ENCODE data around the gene LARGE1.

LARGE1 gene

GRCh38 chr22:33706100-33706499, 214.2 kb downstream of the LARGE1 start:
- no peak for TF ChIP-seq YY1 (IDR thresholded peaks at IDR 0.05; ENCODE audit: low read depth)
- no peak for TF ChIP-seq EGR1 (IDR thresholded peaks at IDR 0.05)
- TF ChIP-seq NFIC (IDR thresholded peaks at IDR 0.05), result no peak
- no peak for TF ChIP-seq RAD21 (IDR thresholded peaks at IDR 0.05; ENCODE audit: low read depth)
- TF ChIP-seq ZBTB7A (IDR thresholded peaks at IDR 0.05; ENCODE audit: low read depth), result no peak

GRCh38 chr22:33699176-33699575, 221.1 kb downstream of the LARGE1 start:
- no peak for TF ChIP-seq EP300 (IDR thresholded peaks at IDR 0.05; ENCODE audit: borderline replicate concordance)
- TF ChIP-seq REST (IDR thresholded peaks at IDR 0.05; ENCODE audit: low read depth), result no peak
- no peak for TF ChIP-seq RAD21 (IDR thresholded peaks at IDR 0.05; ENCODE audit: low read depth)
- TF ChIP-seq MAX (IDR thresholded peaks at IDR 0.05), result no peak
- no peak for TF ChIP-seq CEBPB (IDR thresholded peaks at IDR 0.05)
- no peak for TF ChIP-seq NFIC (IDR thresholded peaks at IDR 0.05)
- no peak for TF ChIP-seq EGR1 (IDR thresholded peaks at IDR 0.05)

GRCh38 chr22:33697640-33698039, 222.6 kb downstream of the LARGE1 start:
- no peak for TF ChIP-seq USF1 (IDR thresholded peaks at IDR 0.05)
- TF ChIP-seq TAF1 (IDR thresholded peaks at IDR 0.05; ENCODE audit: low read depth), result no peak
- TF ChIP-seq TCF12 (IDR thresholded peaks at IDR 0.05; ENCODE audit: low read depth), result no peak
- TF ChIP-seq FOXM1 (IDR thresholded peaks at IDR 0.05; ENCODE audit: borderline replicate concordance, low read depth), result no peak
- no peak for TF ChIP-seq YY1 (IDR thresholded peaks at IDR 0.05; ENCODE audit: low read depth)
- TF ChIP-seq CEBPB (IDR thresholded peaks at IDR 0.05), result no peak
- TF ChIP-seq ZBTB7A (IDR thresholded peaks at IDR 0.05; ENCODE audit: low read depth), result no peak
- no peak for TF ChIP-seq EGR1 (IDR thresholded peaks at IDR 0.05)
- no peak for TF ChIP-seq RAD21 (IDR thresholded peaks at IDR 0.05; ENCODE audit: low read depth)
- TF ChIP-seq MAX (IDR thresholded peaks at IDR 0.05), result no peak
- TF ChIP-seq EP300 (IDR thresholded peaks at IDR 0.05; ENCODE audit: borderline replicate concordance), result no peak
- no peak for TF ChIP-seq NFIC (IDR thresholded peaks at IDR 0.05)
- no peak for TF ChIP-seq REST (IDR thresholded peaks at IDR 0.05; ENCODE audit: low read depth)
- TF ChIP-seq TEAD4 (IDR thresholded peaks at IDR 0.05), result no peak
- TF ChIP-seq CREB1 (IDR thresholded peaks at IDR 0.05; ENCODE audit: low read depth), result no peak

GRCh38 chr22:33691057-33691630, 229.1 kb downstream of the LARGE1 start:
- TF ChIP-seq MAX (IDR thresholded peaks at IDR 0.05), result no peak
- TF ChIP-seq REST (IDR thresholded peaks at IDR 0.05; ENCODE audit: low read depth), result no peak
- no peak for TF ChIP-seq YY1 (IDR thresholded peaks at IDR 0.05; ENCODE audit: low read depth)
- no peak for TF ChIP-seq TAF1 (IDR thresholded peaks at IDR 0.05; ENCODE audit: low read depth)
- no peak for TF ChIP-seq EP300 (IDR thresholded peaks at IDR 0.05; ENCODE audit: borderline replicate concordance)
- no peak for TF ChIP-seq USF1 (IDR thresholded peaks at IDR 0.05)
- TF ChIP-seq FOXM1 (IDR thresholded peaks at IDR 0.05; ENCODE audit: borderline replicate concordance, low read depth), result no peak
- TF ChIP-seq EGR1 (IDR thresholded peaks at IDR 0.05), result no peak
- no peak for TF ChIP-seq CREB1 (IDR thresholded peaks at IDR 0.05; ENCODE audit: low read depth)
- no peak for TF ChIP-seq TEAD4 (IDR thresholded peaks at IDR 0.05)
- no peak for TF ChIP-seq NFIC (IDR thresholded peaks at IDR 0.05)
- TF ChIP-seq ZBTB7A (IDR thresholded peaks at IDR 0.05; ENCODE audit: low read depth), result no peak
